Stromal cell of bone marrow (primary cell): ENCODE measurements around the gene SYVN1.
A peak's percentile ranks its signal among the peaks of the same experiment; 100 is the strongest.

Experiments
- DNase-seq: peaks from one replicate; pipeline ENCODE4 v3.0.0-alpha.2; 2012; ENCODE audit warnings: low read depth

Gene SYVN1

DNA sequence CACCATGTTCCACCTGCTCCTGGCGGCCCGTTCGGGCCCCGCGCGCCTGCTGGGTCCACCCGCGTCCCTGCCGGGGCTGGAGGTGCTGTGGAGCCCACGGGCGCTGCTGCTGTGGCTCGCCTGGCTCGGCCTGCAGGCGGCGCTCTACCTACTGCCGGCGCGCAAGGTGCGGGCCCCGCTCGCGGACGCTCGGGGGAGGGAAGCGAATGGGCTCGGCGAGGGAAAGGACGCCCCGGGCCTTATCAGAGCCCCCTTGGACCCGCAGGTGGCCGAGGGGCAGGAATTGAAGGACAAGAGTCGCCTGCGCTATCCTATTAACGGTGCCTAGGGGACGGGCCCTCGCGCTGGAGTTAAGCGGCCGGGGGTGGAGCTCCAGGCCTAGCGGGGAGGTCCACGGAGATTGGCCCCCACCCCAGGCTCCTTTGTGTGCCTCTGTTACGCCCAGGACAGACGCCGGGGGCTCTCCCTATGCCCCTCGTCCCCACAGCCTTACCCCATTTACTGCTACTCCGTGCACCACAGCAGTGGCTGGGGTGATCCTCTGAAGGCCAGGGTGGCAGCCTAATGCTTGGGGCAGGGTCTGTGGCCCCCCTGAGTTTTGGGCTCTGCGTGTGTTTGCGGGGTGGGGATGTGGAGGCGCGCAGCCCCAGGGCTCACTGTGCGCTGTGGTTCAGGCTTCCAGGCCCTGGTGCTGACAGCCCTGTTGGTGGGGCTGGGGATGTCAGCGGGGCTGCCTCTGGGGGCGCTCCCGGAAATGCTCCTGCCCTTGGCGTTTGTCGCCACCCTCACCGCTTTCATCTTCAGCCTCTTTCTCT lies 21.6 kb downstream of the SYVN1 start:
- no peak for DNase-seq

DNA sequence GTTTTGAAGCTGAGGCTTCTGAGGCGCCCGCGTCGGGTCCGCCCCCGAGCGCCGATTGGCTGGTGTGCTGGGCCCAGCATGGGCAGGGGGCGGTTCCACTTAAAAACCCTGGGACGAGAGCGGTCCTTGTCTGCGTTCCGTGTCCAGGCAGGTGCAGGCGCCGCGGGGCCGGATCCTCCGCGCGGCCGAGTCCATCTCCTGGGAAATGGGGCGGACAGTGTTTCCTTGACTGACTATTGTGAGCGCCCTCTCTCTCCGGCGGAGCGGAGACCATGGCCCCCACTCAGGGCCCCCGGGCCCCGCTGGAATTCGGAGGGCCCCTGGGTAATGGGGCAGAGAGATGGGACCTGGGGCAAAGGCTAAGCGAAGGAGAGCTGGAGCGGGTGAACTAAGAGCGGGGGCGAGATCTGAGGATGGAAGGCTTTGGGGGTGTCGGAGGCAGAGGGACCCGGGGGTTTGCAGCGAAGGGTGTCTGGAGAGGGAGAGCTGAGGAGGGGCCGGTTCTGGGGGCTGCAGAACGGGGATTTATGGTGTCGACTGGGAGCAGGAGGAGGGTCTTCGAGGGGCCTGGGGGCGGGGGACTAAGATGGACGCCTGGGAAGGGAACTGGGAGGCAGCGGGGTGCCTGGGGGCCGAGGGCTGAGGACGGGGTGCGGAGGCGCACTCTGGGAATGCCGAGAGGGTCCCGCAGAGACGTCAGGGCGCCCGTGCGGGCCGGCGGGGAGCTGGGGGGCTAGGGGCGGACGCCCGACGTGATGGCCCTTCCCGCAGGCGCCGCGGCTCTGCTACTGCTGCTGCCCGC lies 22.4 kb downstream of the SYVN1 start, which contains the start of gene TM7SF2:
TM7SF2 (plus strand) TSS at position 129 of the 802 bp plus-strand sequence; CDS start at position 273, 144 bp downstream.
- DNase-seq = peak; percentile 84

GRCh38 chr11:65111159-65111743 lies 23.1 kb downstream of the SYVN1 start:
- DNase-seq = no peak

GRCh38 chr11:65110354-65110861 lies 23.9 kb downstream of the SYVN1 start:
- DNase-seq = peak; percentile 54

DNA sequence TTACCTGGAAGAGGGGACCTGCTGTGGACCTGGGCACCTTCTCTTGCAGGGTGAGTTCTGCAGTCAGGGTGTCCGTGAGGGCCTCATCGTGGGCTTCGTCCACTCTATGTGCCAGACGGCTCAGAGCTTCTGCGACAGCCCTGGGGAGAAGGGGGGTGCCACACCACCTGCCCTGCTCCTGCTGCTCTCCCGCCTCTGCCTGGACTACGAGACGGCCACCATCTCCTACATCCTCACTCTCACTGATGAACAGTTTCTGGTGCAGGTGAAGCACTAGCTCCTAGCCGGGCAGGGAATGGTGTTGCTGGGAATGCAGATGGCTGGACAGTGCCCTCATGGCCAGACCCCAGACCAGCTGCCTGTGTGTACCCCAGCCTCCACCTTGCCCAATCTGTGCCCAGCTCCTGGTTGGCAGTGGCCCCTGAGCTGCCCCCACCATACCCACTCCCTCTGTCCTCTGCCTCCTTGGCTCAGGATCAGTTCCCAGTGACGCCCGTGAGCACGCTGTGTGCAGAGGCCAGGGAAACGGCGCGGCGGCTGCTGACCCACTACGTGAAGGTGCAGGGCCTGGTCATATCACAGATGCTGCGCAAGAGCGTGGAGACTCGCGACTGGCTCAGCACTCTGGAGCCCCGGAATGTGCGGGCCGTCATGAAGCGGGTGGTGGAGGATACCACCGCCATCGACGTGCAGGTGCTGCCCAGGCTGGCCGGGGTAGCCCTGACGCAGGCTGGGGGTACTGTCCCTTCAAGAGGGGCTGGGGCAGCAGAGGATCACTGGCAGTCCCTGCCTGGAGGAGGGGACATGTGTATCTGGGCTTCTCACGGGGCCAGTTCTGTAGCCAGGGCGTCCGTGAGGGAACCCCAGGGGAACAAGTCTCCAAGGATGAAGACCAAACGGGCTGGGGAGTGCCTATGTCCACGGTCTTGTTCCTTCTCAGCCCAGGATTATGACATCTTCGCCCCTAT lies 24.8 kb downstream of the SYVN1 start:
- no peak for DNase-seq

- DNase-seq = no peak
Measured at GRCh38 chr11:65108469-65109123, 25.7 kb downstream of the SYVN1 start.

DNA sequence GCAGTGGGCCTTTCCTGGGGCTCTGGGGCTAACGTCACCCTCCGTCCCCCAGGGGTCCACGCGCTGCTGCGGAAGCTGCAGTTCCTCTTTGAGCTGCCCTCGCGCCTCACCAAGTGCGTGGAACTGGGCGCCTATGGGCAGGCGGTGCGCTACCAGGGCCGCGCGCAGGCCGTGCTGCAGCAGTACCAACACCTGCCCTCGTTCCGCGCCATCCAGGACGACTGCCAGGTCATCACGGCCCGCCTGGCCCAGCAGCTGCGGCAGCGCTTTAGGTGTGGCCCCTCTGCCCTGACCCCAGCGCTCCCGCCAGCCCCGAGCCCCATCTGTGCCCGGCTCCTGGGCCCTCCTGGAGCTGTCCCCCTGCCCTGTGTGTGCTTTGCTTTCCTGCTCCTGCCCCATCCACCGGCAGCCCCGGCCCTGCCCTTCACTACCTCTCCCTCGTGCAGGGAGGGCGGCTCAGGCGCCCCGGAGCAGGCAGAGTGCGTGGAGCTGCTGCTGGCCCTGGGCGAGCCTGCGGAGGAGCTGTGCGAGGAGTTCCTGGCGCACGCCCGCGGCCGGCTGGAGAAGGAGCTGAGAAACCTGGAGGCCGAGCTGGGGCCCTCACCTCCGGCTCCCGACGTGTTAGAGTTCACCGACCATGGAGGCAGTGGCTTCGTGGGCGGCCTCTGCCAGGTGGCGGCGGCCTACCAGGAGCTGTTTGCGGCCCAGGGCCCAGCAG lies 26.4 kb downstream of the SYVN1 start:
- DNase-seq = no peak

- DNase-seq = no peak
Measured at GRCh38 chr11:65107078-65107477, 27.2 kb downstream of the SYVN1 start.

DNA sequence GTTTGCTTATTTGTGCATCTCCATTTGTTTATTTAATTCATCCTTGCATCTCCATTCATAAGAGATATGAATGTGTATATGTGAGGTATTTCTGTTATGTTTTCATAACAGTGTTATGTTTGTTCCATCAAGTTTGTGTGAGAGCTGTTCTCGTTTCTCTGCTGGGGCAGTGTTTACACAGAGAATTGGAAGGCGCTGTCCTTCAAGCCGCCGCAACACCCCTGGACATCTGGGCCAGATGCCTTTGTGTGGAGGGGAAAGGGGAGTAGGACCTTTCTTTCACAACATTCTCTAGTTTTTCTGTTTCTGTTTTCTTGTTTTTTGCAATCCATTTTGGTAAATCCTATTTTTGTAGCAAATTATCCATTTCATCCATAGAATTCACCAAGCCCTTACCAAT lies 29.7 kb downstream of the SYVN1 start:
- DNase-seq = no peak

DNA sequence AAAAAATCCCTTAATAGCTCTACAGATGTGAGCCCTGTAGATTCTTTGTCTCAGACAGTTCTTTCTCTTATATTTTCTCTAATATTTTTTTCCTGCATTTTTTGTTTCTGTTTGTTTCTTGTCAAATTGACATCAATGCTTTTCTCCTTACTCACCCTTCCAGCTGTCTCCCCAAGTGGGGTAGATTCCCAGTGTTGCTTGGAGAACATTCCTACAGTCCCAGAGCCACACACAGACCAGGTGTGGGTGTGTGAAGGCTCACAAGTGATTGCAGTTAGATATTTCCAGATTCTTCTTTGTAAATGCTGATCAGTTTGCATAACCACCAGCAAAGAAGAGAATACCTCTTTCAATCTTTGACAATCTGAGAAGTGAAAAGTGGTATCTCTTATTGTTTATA lies 30.8 kb downstream of the SYVN1 start:
- DNase-seq = no peak

GRCh38 chr11:65102142-65103095 lies 31.9 kb downstream of the SYVN1 start:
- no peak for DNase-seq

- no peak for DNase-seq
Measured at GRCh38 chr11:65100674-65101350, 33.5 kb downstream of the SYVN1 start.

GRCh38 chr11:65096926-65097325 lies 37.4 kb downstream of the SYVN1 start:
- DNase-seq = no peak

GRCh38 chr11:65095974-65096806 lies 38.1 kb downstream of the SYVN1 start, which contains the start of gene VPS51:
Gene VPS51 (plus strand): TSS chr11:65096214. CDS start chr11:65096251, 37 bp downstream.
- peak; percentile 78 for DNase-seq

DNA sequence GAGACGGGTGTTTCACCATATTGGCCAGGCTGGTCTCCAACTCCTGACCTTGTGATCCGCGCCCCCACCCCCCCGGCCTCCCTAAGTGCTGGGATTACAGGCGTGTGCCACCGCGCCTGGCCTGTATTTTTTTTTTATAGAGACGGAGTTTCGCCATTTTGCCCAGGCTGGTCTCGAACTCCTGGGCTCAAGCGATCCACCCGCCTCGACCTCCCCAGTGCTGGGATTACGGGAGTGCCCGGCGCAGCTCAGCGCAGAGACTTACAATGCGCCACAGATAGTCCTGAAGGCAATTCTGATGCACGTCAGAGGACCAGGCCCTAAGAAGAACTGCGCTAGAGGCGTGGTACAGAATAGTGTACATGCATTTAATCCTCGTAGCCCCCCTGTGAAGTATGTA lies 38.9 kb downstream of the SYVN1 start:
- DNase-seq = no peak

DNA sequence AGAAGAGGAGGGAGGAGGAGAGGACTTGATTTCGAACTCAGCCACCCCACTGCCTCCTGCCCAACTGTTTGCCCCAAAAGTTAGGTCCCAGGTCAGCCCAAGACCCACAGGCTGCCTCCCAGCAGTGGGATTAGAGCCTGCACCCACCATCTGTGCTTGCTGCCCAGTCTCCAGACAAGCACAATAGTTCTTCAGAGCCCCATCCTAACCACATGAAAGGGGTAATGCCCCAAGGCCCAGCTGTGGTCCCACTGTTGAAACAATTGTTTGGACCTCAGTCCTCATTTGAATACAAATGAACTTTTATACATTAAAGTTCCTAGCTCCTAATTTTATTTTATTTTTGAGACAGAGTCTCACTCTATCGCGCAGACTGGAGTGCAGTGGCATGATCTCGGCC lies 43.7 kb downstream of the SYVN1 start:
- no peak for DNase-seq

- DNase-seq = no peak
Measured at GRCh38 chr11:65089621-65090020, 44.7 kb downstream of the SYVN1 start.
